Esophagus mucosa (tissue), 1 donor: Measurements from ENCODE around the gene ZCCHC14. TPM values are rescaled to one million over a fixed set of nuclear protein-coding genes. Genes with fewer than 3 reads are reported as not detected.
A peak's percentile ranks its signal among the peaks of the same experiment; 100 is the strongest.
"Not testable (repeated sequence)": the region's sequence is repeated elsewhere in the genome, so short reads cannot be mapped to it uniquely, and the experiment has no call there.

Source experiments
- ATAC-seq: fragments of 200-7000 bp; cut with Tn5 transposase; one replicate; pipeline ENCODE4 v1.9.1; 2020
- total RNA-seq: library from RNA; stranded (reverse); gene quantifications from one replicate; pipeline ENCODE4 v1.2.4, GENCODE V29; 2023
- donor health status: DM: yes; HTN: yes; CAD: no.

ZCCHC14 gene
- total RNA-seq, 1 donor from 2014 or later, result 11.4 TPM

DNA sequence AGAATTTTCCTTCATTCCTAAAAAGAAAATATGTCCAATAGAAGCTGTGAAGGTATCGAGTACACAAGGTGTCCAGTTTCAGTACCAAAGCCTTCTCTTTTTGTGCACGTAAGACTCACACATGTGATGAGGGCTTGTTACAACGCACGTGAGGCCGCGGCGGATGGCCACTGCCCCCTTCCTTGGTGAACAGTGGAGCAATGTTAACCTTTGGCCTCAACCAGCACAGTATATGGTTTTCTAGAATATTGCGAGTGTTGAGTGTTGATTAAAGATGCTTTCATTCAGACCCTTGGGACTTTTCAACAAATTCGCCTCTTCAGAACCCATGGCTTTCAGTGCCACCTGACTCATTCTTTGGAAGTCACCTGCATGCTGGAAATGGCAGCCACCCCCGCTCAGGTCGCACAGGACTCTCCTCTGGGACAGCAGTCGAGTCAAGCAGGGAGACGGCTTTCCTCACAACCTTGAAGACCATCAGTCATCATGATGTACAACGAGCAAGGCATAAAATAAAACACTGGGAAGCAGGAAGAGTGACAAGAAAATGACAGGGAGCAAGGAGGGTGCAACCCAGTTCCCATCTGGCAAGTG lies 86.2 kb downstream of the ZCCHC14 start:
- ATAC-seq, result no peak

DNA sequence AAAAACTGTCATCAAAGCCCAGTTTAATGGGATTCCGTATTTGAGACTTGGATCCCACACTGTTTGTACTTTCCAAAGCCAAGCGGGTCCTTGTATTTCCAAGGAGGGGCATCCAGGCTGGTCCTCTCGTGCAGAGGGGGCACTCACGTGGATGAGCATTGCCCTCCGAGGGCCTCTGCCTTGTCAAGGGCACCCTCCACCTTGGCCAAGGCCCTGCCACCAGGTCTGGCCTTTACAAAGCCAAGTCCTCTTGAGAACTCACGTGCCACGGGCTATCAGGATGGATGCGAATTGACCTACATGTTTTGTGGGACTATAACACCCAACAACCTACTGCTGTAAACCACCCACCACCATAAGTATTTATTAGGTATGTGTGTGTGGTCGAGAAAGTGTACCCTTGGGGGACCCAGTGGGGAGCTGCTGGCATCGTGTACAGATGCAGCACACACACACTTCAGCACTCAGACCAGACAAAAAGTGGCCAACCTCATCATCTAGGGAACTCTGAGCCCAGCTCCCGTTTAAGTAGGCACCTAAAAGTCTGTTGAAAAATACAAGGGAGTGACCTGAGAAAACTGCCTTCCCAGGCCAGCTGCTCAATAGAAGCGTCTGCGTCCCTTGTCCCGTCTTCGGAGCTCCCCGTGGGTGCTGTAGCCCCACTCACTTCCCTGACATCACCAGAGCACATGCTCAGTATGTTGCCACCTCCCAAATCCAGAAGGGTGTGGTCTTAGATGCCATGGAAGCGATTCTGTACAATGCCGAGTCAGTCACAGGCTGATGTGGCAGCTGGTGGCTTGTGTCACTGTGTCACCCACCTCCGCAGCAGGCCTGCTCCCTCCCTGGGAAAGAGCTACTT lies 87.8 kb downstream of the ZCCHC14 start:
- no peak for ATAC-seq

DNA sequence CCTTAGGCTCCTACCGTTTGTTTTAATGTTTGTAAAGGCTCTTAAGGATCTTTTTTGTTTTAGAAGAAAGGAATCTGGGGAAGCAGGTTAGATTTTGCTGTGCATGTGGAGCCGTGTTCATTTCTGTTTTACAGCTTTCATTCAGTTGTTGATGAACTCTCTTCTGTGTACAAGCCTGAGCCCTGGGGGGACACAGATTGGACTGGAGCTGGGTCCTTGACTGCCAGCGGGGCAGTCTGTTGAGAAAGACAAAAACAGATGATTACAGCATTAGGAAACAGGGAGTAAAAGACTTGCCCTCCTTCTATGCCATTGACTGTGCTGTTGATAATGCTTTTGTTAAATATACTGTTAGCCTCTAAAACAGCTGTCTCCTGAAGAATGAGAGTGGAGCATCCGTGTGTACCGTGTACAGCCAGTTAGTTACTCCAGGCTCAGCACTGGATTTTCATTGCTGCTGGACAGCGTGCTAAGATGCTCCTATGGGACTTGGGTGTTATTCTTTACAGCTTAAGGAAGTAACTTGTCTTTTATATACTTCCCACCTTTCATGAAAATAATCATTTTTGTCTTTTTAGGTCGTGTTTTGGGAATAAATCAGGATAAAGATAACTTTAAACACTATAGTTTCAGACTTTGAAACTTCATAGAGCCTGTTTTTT lies 97.5 kb downstream of the ZCCHC14 start:
- ATAC-seq, result no peak

GRCh38 chr16:87393680-87394055 lies 99.2 kb downstream of the ZCCHC14 start:
- no peak for ATAC-seq

DNA sequence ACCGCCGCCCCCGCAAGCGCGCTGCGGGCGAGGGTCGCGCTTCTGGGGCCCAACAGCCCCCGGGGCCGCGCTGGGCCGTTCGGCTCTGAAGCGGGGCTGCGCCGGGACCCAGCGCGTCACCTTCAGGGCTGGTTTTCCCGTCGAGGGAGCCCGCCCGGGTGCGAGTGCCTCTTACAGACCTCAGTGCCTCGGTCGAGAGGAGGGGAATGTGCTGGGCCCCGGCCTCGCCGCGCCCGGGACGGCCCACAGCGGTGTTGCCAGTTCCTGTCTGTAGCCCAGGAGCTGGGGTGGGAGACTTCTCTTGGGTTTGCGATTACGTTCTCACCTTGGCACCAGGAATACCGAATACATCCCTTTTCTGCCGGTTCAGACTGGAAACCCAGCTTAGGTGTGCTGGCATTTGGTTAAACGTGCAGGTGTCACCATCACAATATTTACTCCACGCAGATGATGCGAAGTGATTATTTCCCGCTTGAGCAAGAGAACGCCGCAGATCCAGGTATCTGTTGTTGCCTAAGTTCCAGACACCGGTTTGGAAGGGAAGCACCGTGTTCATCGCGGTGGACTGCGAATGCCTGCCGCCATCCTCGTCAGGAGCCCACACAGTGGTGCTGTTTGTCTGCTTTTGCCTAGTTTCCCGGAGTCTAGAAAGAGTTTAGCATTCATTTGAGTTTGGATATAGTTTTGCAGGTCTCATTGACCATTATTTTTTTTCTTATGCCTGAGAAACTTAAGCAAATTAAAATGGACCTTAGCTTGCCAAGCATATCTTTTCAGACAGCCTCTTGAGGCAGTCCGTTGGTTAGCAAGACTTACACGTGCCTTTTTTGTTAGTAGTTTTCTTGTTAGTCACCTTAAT lies 99.8 kb downstream of the ZCCHC14 start:
- no peak for ATAC-seq

DNA sequence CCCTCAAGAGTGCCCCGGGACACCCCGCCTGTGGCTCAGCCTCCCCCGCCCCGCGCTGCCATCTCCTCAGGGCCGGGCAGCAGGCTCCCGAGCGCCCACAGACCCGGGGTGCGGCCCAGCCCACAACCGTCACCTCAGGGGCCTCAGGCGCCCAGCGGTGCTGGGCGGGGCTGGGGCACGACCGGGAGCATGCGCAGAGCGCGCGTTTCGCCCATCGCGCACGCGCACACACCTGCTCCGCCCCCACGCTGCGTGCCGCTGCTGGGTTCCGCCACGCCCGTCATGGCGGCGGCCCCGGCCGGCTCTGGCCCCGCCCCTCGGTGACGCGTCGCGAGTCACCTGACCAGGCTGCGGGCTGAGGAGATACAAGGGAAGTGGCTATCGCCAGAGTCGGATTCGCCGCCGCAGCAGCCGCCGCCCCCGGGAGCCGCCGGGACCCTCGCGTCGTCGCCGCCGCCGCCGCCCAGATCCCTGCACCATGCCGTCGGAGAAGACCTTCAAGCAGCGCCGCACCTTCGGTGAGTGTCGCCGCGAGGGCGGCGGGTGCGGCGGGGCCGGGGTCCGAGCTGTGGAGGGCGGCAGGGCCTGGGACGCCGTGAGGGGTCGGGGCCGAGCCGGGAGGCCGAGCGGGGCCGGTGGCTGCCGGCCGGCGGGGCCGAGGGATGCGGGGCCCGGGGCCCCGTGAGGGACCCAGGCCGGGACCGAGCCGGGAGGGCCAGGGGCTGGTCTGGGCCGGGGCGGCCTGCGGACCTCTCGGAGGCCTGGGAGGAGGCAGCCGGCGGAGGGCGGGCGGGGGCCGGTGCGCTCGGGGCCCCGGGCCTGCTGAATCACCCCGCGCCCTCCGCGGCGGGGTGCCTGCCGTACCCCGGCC lies 100.6 kb downstream of the ZCCHC14 start, which contains the start of gene MAP1LC3B:
TSS of gene MAP1LC3B (plus strand) at position 387 of the 871 bp plus-strand sequence. CDS start at position 479, 92 bp downstream.
- peak; percentile 89 for ATAC-seq

DNA sequence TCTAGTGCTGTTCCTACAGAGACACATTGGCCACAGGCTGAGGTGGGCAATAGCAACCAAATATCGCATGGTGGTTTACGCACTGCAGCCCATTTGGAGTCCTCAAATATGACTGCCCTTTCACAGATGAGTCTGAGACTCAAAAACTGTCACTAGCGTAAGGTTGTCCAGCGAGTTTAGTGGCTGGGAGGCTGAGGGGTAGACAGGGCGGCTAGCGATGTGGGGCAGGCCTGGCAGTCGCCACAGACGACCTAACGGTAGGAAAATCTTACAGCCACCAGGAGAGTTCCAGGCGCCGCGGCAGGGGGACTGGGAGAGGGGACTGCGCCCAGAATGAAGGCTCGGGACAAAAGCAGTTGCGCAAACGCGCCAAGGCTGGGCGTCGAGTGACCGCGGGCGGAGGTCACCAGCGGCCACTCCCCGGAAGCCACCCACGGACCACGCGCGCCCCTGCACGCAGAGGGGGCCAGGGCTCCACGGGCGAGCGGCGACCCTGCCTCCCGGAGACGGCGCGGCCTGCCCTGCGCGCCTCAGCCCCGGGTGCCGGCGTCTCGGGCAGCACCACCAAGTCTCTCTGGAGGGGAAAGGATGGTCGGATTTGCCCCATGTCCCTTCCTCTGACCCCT lies 101.4 kb downstream of the ZCCHC14 start:
- no peak for ATAC-seq

DNA sequence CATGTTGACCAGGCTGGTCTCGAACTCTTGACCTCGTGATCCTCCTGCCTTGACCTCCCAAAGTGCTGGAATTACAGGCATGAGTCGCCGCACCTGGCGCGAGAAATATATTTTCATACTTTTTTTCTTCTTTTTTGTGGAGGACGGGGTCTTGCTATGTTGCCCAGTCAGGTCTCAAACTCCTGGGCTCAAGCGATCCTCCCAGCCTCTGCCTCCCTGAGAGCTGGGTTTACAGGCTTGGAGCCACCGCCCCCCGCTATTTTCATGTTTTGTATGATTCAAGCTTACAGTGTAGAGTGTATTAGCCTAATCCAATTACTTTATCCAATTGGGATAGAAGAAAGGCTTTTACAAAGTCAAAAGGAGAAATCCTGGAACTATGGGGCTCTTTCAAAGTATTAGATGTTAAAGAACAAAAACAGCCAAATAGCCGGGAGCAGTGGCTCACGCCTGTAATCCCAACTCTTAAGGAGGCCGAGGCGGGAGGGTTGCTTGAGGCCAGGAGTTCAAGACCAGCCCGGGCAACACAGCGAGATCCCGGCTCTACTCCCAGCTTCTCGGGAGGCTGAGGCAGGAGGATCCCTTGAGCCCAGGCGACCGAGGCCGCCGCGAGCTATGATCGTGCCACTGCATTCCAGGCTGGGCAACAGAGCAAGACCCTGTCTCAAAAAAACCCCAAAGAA lies 102.0 kb downstream of the ZCCHC14 start:
- ATAC-seq, result no peak

DNA sequence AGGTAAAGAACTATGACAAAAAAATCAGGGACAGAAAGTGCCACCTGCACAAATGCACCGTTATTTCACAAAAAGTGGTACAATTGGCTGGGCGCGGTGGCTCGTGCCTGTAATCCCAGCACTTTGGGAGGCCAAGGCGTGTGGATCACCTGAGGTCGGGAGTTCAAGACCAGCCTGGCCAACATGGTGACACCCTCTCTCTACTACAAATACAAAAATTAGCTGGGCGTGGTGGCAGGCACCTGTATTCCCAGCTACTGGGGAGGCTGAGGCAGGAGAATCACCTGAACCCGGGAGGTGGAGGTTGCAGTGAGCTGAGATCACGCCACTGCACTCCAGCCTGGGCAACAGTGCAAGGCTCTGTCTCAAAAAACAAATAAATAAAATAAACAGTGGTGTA lies 102.9 kb downstream of the ZCCHC14 start:
- ATAC-seq, result not testable (repeated sequence)

DNA sequence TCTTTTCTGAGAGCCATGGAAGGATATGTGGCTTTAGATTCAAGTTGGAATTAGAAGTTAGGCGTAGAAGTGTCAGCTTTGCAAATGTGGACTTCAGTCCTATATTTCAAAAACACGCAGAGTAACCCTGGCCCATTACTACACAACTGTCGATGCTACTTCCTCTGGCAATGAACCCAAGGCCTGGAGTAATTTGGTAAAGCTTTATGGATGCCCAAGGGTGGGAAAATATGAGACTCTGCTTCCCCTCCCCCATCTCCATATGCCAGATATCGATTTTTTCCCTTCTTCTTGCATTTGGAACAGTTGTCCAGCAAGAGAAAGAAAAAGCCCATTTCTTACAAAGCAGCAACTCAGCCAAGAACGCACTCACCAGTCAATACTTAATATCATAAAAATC lies 103.6 kb downstream of the ZCCHC14 start:
- ATAC-seq, result no peak

GRCh38 chr16:87388818-87389134 lies 104.0 kb downstream of the ZCCHC14 start:
- ATAC-seq, result no peak

DNA sequence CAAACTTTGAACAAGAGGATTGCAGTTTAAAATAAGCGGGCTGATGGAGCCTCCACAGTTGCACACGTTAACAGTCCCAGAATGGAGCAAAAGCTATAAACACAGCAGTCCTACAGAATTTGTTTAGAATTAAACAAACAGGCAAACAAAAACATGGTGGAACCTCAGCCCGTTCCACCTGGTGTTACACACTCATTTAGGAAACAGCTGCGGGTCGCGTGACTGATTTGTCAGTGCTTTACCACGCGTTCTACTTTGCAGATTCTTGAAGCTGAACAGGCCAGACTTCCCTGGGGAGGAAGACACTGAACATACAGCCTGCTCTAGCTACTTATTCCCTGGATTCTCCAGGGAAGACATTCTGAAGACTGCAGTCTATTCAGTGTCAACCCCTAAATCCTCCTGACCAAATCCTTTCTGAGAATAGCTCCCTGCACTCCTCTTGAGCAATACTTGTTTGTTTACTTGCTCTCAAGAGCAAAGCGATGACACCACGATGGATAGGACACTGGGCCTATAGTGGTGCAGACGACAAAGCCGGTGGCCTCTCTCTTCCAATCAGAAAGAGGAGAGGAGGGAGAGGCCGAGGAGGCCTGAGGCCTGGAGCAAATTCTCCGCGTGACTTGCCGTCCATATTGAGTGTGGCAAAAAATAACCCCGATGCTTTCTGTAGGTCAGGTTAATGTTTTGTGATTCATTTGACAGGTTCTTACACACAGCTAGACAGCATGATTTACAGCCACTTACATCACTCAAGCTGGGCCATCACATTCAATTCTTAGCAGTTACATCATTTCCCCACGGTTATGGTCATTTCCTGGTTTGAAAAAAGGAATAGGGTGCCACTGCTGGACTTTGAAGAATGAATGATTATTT lies 104.6 kb downstream of the ZCCHC14 start:
- ATAC-seq, result peak; percentile 75

- not testable (repeated sequence) for ATAC-seq
Observed at GRCh38 chr16:87384875-87385167, 108.0 kb downstream of the ZCCHC14 start.

DNA sequence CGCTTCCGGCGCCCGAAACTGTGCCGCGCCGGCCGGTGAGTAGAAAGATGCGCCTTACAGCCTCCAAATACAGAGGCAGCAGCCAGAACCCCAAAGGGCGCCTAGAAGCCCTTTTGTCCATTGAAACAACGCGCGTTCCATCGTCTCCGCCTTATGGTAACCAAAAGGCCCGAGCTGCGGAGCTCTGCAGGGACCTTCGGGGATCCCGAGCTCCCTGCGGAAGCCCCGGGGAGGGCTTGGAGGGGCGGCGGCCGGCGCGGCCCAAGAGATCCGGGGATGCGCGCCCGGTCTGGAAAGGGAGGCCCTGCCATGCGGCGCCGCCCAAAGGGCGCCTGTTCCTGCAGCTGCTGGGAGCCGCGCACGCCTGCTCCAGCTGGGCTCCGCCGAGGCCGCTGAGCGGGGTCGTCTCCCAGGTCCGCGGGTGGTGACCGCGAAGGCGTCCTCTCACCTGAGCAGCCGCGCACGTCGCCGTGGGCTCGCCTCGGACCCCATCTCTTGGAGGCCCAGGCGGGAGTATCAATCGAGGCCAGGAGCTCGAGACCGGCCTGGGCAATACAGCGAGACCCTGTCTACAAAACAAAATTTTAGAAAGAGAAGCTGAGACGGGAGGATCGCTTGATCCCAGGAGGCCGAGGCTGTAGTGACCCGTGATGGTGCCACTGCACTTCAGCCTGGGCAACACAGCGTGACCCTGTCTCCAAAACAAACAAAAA lies 108.5 kb downstream of the ZCCHC14 start:
- ATAC-seq, result peak; percentile 9

DNA sequence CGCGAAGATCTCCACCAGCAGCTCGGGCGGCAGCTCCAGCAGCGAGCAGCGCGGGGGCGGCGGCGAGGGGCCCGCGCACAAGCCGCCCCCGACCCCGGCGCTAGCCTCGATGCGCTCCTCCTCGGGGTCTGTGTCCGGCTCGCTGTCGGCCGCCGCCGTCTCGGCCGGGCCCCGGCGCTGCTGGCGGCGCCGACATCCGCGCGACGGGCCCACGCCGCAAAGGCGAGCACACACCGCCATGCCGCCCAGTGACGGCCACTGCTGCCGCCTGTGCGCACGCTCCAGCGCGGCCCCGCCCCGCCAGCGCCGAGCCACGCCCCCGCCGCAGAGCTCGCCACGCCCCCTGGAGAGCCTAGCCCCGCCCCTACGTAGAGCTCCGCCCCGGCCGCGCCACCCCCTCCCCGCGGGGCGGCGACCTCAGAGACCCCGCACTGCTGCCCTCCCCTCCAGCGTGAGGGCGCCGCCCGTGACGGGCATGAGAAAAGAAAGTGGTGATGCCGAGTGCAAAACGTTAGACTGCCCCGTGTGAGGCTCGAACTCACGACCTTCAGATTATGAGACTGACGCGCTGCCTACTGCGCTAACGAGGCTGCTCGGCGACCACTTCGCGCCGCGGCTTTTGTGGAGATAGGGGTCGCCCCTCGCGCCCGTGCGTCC lies 109.2 kb downstream of the ZCCHC14 start, which contains the start of gene FBXO31:
TSS of gene FBXO31 (minus strand) at position 272 of the 657 bp plus-strand sequence. CDS start at position 240, 32 bp downstream.
- peak; percentile 88 for ATAC-seq

DNA sequence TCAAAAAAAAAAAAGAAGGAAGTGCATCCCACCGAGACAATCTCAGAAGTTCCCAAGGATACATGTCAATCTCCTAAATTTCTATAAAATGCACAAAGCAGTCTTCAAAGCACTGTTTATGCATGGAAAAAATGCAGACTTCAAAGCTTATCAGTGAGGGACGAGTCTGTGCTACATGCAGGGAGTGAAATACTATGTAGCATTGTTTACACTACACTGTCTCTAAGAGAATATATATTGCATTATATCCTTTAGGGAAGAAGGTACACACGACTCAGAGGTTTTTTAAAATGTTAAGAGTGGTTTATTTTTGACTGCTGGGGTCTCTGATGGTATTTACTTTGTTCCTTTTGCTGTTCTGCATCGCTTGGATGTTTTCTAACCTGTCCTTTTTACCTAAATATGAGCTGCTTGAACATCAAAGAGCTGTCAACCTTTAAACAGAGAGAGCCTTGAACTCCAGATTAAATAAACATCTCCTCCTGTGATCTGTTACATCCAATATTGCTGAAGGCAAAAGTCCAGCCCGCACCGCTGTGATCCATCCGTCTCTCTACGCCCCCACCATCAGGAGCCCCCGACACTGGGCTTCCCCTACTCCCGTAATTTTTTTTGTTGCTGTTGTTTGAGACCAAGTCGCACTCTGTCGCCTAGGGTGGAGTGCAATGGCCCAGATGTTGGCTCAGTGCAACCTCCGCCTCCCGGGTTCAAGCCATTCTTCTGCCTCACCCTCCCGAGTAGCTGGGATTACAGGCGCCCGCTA lies 110.6 kb downstream of the ZCCHC14 start:
- no peak for ATAC-seq

DNA sequence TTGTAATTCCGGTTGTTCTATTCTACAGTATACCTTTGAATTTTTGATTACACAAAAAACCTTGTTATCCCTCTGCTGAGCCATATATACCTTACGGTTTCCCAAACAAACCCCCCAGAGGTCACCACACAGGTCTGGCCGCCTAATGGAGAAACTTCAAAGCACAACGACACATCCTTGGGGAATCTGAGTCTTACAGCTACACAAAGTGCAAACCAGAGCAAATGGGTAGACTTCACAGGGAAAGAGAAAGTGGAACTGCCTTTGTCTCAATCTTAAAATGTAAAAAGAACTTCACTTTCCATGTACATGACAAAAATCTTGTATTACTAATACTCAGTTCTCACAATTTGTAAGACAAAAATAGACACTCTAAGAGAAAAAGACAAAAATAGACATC lies 111.9 kb downstream of the ZCCHC14 start:
- no peak for ATAC-seq

GRCh38 chr16:87380403-87380802 lies 112.4 kb downstream of the ZCCHC14 start:
- no peak for ATAC-seq
